ENCODE measurements around the gene NAP1L5. TPM values are rescaled to one million over a fixed set of nuclear protein-coding genes. Genes with fewer than 3 reads are reported as not detected.

Gene NAP1L5, protein sequence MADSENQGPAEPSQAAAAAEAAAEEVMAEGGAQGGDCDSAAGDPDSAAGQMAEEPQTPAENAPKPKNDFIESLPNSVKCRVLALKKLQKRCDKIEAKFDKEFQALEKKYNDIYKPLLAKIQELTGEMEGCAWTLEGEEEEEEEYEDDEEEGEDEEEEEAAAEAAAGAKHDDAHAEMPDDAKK
- 6.0 and 11.3 TPM in 2 replicates for total RNA-seq (ENCODE audit: low replicate concordance)

DNA sequence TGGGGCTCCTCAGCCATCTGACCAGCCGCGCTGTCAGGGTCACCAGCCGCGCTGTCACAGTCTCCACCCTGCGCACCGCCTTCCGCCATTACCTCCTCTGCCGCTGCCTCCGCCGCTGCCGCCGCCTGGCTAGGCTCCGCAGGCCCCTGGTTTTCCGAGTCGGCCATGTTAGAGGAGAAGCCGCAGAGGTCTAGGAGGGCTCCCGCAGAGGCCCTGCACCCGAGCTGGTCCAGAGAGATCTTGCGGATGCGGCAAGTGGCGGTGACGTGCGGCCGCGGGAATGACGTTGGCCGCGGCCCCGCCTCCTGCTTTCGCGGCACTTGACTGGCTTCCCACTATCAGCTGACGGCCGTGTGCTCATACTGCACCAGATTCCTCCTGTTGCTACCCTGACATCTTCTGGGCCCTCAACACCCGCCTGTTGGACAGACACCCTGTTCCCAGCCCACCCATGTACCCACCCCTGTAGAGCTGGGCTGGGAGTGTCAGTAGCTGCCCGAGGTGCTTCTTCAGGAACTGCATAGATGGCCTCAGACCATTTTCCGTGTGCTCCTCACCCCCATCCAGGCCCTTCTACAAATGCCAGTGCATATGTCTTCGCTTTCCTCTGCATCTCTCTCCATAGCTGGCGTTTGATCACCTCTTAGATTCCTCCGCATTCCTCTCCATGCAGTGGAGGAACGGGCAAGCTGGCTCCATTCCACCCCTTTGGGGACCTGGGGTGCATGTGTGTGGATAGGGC lies at the start of gene NAP1L5:
TSS of gene NAP1L5 (minus strand) at position 242 of the 742 bp plus-strand sequence. CDS start at position 167, 75 bp downstream.
- TF ChIP-seq, protein P1, sequence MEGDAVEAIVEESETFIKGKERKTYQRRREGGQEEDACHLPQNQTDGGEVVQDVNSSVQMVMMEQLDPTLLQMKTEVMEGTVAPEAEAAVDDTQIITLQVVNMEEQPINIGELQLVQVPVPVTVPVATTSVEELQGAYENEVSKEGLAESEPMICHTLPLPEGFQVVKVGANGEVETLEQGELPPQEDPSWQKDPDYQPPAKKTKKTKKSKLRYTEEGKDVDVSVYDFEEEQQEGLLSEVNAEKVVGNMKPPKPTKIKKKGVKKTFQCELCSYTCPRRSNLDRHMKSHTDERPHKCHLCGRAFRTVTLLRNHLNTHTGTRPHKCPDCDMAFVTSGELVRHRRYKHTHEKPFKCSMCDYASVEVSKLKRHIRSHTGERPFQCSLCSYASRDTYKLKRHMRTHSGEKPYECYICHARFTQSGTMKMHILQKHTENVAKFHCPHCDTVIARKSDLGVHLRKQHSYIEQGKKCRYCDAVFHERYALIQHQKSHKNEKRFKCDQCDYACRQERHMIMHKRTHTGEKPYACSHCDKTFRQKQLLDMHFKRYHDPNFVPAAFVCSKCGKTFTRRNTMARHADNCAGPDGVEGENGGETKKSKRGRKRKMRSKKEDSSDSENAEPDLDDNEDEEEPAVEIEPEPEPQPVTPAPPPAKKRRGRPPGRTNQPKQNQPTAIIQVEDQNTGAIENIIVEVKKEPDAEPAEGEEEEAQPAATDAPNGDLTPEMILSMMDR (IDR thresholded peaks at IDR 0.05; ENCODE audit: insufficient read depth, low read length) = no peak
- peak; percentile 74 for DNase-seq (ENCODE audit: low read depth)
- peak within 1 kb of the TSS; percentile 78 for H3K4me3 ChIP-seq (ENCODE audit: low read depth, low read length)

DNA sequence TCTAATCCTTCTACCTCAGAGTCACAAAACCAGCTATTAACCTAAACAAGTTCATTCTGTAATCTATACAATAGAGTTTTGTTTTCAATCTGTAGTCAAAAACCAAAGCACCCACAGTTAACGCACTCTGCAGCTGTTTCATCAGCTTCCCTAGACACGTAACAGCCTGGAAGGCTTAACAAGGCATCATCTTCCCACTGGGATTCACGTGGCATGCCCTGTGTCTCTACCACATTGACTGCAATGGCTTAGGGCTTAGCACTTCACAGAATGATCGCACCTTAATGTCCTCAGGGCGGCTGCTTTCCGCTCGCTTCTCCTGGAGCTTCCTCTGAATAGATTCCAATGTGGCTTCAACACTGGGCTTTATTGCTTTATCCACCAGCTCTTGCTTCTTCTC lies 49.7 kb upstream of the NAP1L5 start:
- DNase-seq (ENCODE audit: low read depth) = no peak
- no peak overlapping the region for H3K4me3 ChIP-seq (ENCODE audit: low read depth, low read length)
- TF ChIP-seq, protein P1 (IDR thresholded peaks at IDR 0.05; ENCODE audit: insufficient read depth, low read length) = no peak

DNA sequence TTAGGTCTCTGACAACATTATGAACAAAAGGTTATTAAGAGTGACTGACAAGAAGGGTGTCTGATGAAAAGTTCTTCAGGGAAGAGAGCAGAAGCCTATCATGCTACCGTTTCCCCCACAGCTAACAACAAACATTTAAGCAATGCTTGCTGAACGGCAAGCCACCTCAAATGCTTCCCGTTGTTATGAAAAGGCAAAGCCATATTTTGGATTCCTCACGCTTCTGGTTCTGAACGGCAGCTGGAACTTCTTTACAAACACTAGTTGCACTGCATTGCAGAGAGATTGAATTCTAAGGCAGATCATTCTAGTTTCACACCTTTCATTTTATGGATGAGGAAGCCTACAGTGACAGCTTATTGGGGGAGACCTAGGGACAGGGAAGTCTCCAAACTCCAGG lies 48.6 kb upstream of the NAP1L5 start:
- no peak overlapping the region for H3K4me3 ChIP-seq (ENCODE audit: low read depth, low read length)
- no peak for DNase-seq (ENCODE audit: low read depth)
- TF ChIP-seq, protein P1 (IDR thresholded peaks at IDR 0.05; ENCODE audit: insufficient read depth, low read length) = no peak

DNA sequence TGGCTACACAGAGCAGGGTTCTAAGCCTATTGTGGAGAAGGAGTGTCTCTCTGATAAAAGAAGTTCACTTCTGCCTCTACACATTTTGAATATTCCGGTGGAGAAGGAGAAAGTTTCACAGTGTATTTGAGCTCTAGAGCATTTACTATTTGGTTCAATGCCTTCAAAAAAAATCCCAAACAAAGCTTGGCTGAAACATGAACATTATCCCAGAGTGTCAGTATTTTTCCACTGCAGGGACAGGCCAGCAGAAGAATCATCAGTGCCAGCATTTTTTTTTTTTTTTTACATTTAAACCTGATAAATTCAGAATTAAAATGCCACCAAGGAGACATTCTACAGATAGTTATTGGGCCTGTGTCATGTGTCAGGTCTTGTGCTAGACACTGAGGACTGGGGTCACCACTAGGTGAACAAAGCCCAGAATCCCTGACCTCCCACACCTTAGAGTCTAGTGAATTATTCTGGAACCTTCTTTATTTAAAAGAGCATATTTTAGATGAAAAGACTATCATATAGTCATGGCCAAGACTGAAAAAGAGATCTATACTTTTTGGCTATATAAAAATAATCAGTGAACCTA lies 48.0 kb upstream of the NAP1L5 start:
- no peak for DNase-seq (ENCODE audit: low read depth)
- no peak overlapping the region for H3K4me3 ChIP-seq (ENCODE audit: low read depth, low read length)
- TF ChIP-seq, protein P1 (IDR thresholded peaks at IDR 0.05; ENCODE audit: insufficient read depth, low read length) = no peak

DNA sequence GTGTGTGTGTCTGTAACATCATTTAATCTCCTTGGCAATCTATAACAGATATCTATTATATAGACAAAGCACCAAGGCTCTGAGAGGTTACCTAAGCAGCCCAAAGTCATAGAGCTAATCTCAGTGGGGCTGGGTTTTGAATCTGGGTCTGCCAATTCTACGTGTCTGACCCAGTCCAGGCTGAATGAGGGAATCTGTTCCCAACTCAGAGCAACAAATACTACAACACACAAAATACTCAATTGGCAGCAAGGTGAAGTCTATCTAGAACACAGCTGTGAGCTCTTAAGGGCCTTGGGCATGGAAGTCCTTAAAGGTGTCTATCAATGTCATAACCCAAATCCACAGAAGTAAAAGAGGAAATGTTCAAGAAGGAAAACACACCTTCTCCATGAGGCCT lies 47.5 kb upstream of the NAP1L5 start:
- no peak for DNase-seq (ENCODE audit: low read depth)
- TF ChIP-seq, protein P1 (IDR thresholded peaks at IDR 0.05; ENCODE audit: insufficient read depth, low read length) = no peak
- H3K4me3 ChIP-seq (ENCODE audit: low read depth, low read length) = no peak overlapping the region

DNA sequence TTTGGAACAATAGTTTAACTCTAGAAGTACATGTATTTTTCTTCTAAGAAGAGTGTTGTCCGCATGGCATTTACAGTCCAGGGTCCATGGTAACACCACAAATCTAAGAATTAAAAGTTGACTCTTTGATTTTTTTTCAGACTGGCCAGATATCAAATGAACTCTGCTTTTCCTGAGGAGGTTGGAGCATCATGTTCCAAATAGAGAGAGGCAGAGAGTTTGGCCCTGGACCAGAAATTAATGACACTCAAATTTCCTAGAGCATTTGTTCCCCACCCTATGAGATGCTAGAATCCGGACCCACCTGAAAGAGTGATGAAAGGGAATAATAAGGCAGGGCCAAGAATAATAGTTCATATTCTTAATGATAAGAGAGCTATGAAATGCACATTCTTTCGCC lies 47.0 kb upstream of the NAP1L5 start:
- no peak for DNase-seq (ENCODE audit: low read depth)
- TF ChIP-seq, protein P1 (IDR thresholded peaks at IDR 0.05; ENCODE audit: insufficient read depth, low read length) = no peak
- no peak overlapping the region for H3K4me3 ChIP-seq (ENCODE audit: low read depth, low read length)
